Measurements from ENCODE around the gene INAFM1. TPM values are rescaled to one million over a fixed set of nuclear protein-coding genes. Genes with fewer than 3 reads are reported as not detected.

Gene INAFM1
- total and polyA plus RNA-seq, 9 of the 15 experiments (the other 6 are each of a cell fraction or from before 2014, with no cell fraction given) = 0.71 to 30.9 (median 3.1) TPM

DNA sequence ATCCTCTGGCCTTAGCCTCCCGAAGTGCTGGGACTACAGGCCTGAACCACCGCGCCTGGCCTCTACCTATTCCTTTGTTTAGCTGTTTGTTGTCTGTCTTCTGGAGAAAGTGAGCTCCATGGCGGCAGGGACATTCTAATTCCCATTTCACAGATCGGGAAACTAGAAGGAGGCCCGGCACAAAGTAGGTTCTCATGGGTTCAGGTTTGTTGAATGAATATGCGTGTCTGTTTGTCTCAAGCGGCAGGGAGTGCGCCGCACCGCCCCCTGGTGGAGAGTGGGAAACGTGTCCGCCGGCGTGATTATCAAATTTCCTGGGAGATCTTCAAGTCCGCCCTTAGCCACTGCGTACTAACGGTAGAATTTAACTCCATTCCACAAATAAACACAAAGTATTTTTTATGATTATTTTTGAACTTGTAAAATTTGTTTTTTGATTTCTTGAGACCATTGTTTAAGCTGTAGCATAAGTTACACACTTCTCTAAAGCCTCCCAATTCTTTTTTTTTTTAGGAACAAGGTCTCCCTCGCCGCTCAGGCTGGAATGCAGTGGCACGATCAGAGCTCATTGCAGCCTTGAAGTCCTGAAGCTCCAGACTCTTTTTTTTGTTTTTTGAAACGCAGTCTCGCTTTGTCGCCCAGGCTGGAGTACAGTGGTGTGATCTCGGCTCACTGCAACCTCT, 27.2 kb upstream of the INAFM1 start:
- ATAC-seq (peak; percentile 18), DNase-seq (ENCODE audit: extremely low read depth in 1 of 4, low spot score in 3 of 4) (peak; percentile 60 to 93 (median 68)), FAIRE-seq (peak; percentile 68)
- no peaks in the 10 kb centered on the region for H4K20me1 ChIP-seq (replicated peaks; ENCODE audit: control insufficient read depth, insufficient read depth, low read length)
- peaks cover 19 to 30% of the 10 kb centered on the region in 2 experiments for H3K4me1 ChIP-seq (replicated peaks in 1 of 2; ENCODE audit: control insufficient read depth in 2 of 2, insufficient read depth in 2 of 2, low read length in 2 of 2)
- peak overlapping the region; percentile 39 for H3K4me2 ChIP-seq (ENCODE audit: insufficient read depth, low read length)
- in situ Hi-C loops (cut with MboI) (loop anchor here (5.0 to 10.0 kb wide), 2 partner anchors 95 to 393 kb away; partner anchors contain the start of gene AP2S1), intact Hi-C loops (cut with micrococcal nuclease) (loop anchor here (10.0 kb wide), 1 partner anchor 383 kb away; the partner anchor contains the start of gene ARHGAP35)
- H2AFZ ChIP-seq (ENCODE audit: low read depth, low read length) = peak overlapping the region; percentile 86
- no peaks in the 10 kb centered on the region for H3K36me3 ChIP-seq (ENCODE audit: control insufficient read depth, insufficient read depth, low read length)
- ChIA-PET CTCF (ENCODE audit: low intra/inter-chr PET ratio) (interaction anchor here (0.7 to 1.2 kb wide), 5 partner anchors 17 to 114 kb away, joined by 3 to 11 read pairs (median 4); partner anchors contain the start of gene BBC3), POLR2A (interaction anchor here (0.6 to 5.2 kb wide), 4 partner anchors 9 to 27 kb away, joined by 3 to 112 read pairs (median 26); partner anchors contain the start of genes CCDC9 and INAFM1)
- WGBS (ENCODE audit: insufficient coverage, low coverage, missing lambda C conversion rate) = 29% methylated on average over 25 of the region's 25 CpGs
- H3K9me1 ChIP-seq (ENCODE audit: control insufficient read depth, insufficient read depth, low read length) = no peaks in the 10 kb centered on the region
- BruUV-seq (replicated peaks) = no TSS peak
- peak overlapping the region; percentile 74 for H3K27ac ChIP-seq (ENCODE audit: extremely low read depth, low read depth, low read length)
- no peaks in the 10 kb centered on the region; the same call in 2 of the 3 replicates for H3K79me2 ChIP-seq (ENCODE audit: control insufficient read depth, insufficient read depth, low read length)
- H3K9ac ChIP-seq (ENCODE audit: insufficient read depth in 1 of 2, low read depth in 2 of 2, low read length in 2 of 2) = peak overlapping the region; percentile 56 to 69; a peak in 3 of 4 replicates
- no peaks in the 10 kb centered on the region for H3K27me3 ChIP-seq (ENCODE audit: control insufficient read depth in 2 of 2, insufficient read depth in 2 of 2, low read length in 2 of 2)
- H3K4me3 ChIP-seq = no peak overlapping the region
- no peaks in the 10 kb centered on the region; the same call in 1 of the 2 replicates for H3K9me3 ChIP-seq (replicated peaks; ENCODE audit: control insufficient read depth, insufficient read depth, low read depth, low read length)
- TF ChIP-seq, protein P1, sequence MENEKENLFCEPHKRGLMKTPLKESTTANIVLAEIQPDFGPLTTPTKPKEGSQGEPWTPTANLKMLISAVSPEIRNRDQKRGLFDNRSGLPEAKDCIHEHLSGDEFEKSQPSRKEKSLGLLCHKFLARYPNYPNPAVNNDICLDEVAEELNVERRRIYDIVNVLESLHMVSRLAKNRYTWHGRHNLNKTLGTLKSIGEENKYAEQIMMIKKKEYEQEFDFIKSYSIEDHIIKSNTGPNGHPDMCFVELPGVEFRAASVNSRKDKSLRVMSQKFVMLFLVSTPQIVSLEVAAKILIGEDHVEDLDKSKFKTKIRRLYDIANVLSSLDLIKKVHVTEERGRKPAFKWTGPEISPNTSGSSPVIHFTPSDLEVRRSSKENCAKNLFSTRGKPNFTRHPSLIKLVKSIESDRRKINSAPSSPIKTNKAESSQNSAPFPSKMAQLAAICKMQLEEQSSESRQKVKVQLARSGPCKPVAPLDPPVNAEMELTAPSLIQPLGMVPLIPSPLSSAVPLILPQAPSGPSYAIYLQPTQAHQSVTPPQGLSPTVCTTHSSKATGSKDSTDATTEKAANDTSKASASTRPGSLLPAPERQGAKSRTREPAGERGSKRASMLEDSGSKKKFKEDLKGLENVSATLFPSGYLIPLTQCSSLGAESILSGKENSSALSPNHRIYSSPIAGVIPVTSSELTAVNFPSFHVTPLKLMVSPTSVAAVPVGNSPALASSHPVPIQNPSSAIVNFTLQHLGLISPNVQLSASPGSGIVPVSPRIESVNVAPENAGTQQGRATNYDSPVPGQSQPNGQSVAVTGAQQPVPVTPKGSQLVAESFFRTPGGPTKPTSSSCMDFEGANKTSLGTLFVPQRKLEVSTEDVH (IDR thresholded peaks at IDR 0.05; ENCODE audit: low read depth, partially characterized antibody) = peak; percentile 26
- TF ChIP-seq ZNF311 (CRISPR knock-in tag; IDR thresholded peaks at IDR 0.05) = peak; percentile 54; the same call in 1 of the 2 replicates
- 0 out of 2 replicates have a peak, but pooled peaks have one; percentile 55 for TF ChIP-seq ETV5 (CRISPR knock-in tag; IDR thresholded peaks at IDR 0.05; ENCODE audit: low read depth)
- TF ChIP-seq TCF3 (CRISPR knock-in tag; IDR thresholded peaks at IDR 0.05) = no peak
- TF ChIP-seq, protein P2, sequence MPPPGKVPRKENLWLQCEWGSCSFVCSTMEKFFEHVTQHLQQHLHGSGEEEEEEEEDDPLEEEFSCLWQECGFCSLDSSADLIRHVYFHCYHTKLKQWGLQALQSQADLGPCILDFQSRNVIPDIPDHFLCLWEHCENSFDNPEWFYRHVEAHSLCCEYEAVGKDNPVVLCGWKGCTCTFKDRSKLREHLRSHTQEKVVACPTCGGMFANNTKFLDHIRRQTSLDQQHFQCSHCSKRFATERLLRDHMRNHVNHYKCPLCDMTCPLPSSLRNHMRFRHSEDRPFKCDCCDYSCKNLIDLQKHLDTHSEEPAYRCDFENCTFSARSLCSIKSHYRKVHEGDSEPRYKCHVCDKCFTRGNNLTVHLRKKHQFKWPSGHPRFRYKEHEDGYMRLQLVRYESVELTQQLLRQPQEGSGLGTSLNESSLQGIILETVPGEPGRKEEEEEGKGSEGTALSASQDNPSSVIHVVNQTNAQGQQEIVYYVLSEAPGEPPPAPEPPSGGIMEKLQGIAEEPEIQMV (tag; conservative IDR thresholded peaks at IDR 0.05; ENCODE audit: low read depth) = no peak
- peak; percentile 58; the same call in 1 of the 2 replicates for TF ChIP-seq SMAD4 (CRISPR knock-in tag; conservative IDR thresholded peaks at IDR 0.05)
- TF ChIP-seq MAZ (CRISPR knock-in tag; conservative IDR thresholded peaks at IDR 0.05 in 1 of 2, IDR thresholded peaks at IDR 0.05 in 1 of 2) = peak; percentile 42 to 65; a peak in 3 of 4 replicates
- TF ChIP-seq, protein P3, sequence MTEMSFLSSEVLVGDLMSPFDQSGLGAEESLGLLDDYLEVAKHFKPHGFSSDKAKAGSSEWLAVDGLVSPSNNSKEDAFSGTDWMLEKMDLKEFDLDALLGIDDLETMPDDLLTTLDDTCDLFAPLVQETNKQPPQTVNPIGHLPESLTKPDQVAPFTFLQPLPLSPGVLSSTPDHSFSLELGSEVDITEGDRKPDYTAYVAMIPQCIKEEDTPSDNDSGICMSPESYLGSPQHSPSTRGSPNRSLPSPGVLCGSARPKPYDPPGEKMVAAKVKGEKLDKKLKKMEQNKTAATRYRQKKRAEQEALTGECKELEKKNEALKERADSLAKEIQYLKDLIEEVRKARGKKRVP (CRISPR knock-in tag; IDR thresholded peaks at IDR 0.05) = 0 out of 2 replicates have a peak, but pooled peaks have one; percentile 38
- no peak for TF ChIP-seq ZNF431 (CRISPR knock-in tag; IDR thresholded peaks at IDR 0.05)
- peak in 1 of 2 experiments; percentile 40; a peak in 1 of 4 replicates for TF ChIP-seq TRIM24 (IDR thresholded peaks at IDR 0.05)

Data from K562 (cell line).